Left lung (tissue), 10 donors: ENCODE data around the gene CLEC4G. TPM values are rescaled to one million over a fixed set of nuclear protein-coding genes. Genes with fewer than 3 reads are reported as not detected.

ENCODE experiments used
- ATAC-seq: fragments of 200-7000 bp; cut with Tn5 transposase; one replicate; pipeline ENCODE4 v1.9.1; 2020; ENCODE audit warnings: moderate library complexity
- DNase-seq, 4 donors: peaks; one replicate each; pipeline ENCODE4 v3.0.0-alpha.2; 2013 to 2020
- H3K27ac ChIP-seq, 2 donors: fragments of 200-600 bp; sonication (generic) in 1 of 2; one replicate each; pipeline versions ENCODE4 v1.5.0 to v1.8.0; 2020 to 2021
- H3K27me3 ChIP-seq, 2 donors: fragments of 200-600 bp; sonication (generic) in 1 of 2; one replicate each; pipeline versions ENCODE4 v1.5.0 to v1.8.0; 2020 to 2021
- H3K36me3 ChIP-seq, 2 donors: fragments of 200-600 bp; sonication (generic) in 1 of 2; one replicate each; pipeline versions ENCODE4 v1.5.0 to v1.8.0; 2020 to 2021
- H3K4me1 ChIP-seq, 2 donors: fragments of 200-600 bp; one replicate each; pipeline ENCODE4 v1.8.0; 2021
- H3K4me3 ChIP-seq, 2 donors: fragments of 200-600 bp; sonication (generic) in 1 of 2; one replicate each; pipeline versions ENCODE4 v1.5.0 to v1.8.0; 2020 to 2021; ENCODE audit warnings: mild to moderate bottlenecking in 1 of 2
- H3K9me3 ChIP-seq, 2 donors: fragments of 200-600 bp; sonication (generic) in 1 of 2; one replicate each; pipeline versions ENCODE4 v1.5.0 to v1.8.0; 2020 to 2021
- intact Hi-C, 2 donors: fragments of 100-400 bp; cut with DNase I; formaldehyde crosslinking; loops; one replicate each; pipeline versions ENCODE4 v1.11.2 to v1.14.2; 2022
- polyA plus RNA-seq, 6 donors: library from polyadenylated mRNA; unstranded; fragments of 120-200 nt; gene quantifications; one replicate each; pipeline ENCODE4 v1.2.1, GENCODE V29; 2013; ENCODE audit not compliant: insufficient read length in 6 of 6
- total RNA-seq, 2 donors: library from RNA; stranded (reverse); fragmentation: NEBNext Ultra II Directional; extraction: Animal tissue kit (Norgen Biotek cat#: 25700); gene quantifications; one replicate each; pipeline ENCODE4 v1.2.1, GENCODE V29; 2021
- TF ChIP-seq, protein P1 (sequence below), 2 donors: fragments of 200-600 bp; sonication (generic) in 1 of 2; IDR thresholded peaks; one replicate each; pipeline versions ENCODE4 v1.5.0 to v1.8.0; 2021; ENCODE audit warnings: antibody characterized with exemption in 2 of 2
- donor health status: DM: no; HTN: yes; CAD: no.
- donor health status: DM: no; HTN: no; CAD: no.

The CLEC4G gene
- total and polyA plus RNA-seq, 8 donors, result 0.20 to 2.2 (median 0.33) TPM; not detected in 2

DNA sequence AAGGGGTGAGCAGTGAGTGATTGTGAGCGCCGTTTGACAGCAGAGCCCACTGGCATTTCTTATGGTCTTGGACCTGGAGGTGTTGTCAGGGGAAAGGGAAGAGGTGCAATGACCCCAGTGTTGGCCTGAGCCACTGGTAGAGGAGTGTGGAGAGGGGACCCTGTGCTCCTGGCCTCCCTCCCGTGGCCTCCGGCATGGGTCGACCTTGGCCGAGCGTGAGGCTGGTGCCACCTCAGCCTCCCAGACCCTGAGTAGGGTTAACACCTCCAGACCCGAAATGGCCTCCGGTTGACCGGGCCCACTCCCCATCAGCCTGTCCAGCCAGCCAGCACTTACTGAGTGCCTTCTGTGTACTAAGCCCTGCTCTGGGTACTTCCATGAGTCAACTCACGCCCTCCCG is 44.7 kb downstream of the CLEC4G start:
- Histone ChIP-seq H3K36me3 (peaks cover 0 to 31% of the 10 kb centered on the region in 2 donors), H3K4me3 (no peak overlapping the region), H3K4me1 (peaks cover 0 to 8% of the 10 kb centered on the region in 2 donors), H3K9me3 (no peaks in the 10 kb centered on the region), H3K27ac (no peak overlapping the region), H3K27me3 (peaks cover 0 to 20% of the 10 kb centered on the region in 2 donors)
- intact Hi-C loops, result loop anchor here in 1 of 2 donors (10.0 kb wide), 1 partner anchor 108 kb away; no protein-coding TSS in a partner anchor
- DNase-seq (peak in 1 of 4 donors; percentile 66), ATAC-seq (no peak)
- TF ChIP-seq, protein P1, sequence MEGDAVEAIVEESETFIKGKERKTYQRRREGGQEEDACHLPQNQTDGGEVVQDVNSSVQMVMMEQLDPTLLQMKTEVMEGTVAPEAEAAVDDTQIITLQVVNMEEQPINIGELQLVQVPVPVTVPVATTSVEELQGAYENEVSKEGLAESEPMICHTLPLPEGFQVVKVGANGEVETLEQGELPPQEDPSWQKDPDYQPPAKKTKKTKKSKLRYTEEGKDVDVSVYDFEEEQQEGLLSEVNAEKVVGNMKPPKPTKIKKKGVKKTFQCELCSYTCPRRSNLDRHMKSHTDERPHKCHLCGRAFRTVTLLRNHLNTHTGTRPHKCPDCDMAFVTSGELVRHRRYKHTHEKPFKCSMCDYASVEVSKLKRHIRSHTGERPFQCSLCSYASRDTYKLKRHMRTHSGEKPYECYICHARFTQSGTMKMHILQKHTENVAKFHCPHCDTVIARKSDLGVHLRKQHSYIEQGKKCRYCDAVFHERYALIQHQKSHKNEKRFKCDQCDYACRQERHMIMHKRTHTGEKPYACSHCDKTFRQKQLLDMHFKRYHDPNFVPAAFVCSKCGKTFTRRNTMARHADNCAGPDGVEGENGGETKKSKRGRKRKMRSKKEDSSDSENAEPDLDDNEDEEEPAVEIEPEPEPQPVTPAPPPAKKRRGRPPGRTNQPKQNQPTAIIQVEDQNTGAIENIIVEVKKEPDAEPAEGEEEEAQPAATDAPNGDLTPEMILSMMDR (IDR thresholded peaks at IDR 0.05), result no peak

DNA sequence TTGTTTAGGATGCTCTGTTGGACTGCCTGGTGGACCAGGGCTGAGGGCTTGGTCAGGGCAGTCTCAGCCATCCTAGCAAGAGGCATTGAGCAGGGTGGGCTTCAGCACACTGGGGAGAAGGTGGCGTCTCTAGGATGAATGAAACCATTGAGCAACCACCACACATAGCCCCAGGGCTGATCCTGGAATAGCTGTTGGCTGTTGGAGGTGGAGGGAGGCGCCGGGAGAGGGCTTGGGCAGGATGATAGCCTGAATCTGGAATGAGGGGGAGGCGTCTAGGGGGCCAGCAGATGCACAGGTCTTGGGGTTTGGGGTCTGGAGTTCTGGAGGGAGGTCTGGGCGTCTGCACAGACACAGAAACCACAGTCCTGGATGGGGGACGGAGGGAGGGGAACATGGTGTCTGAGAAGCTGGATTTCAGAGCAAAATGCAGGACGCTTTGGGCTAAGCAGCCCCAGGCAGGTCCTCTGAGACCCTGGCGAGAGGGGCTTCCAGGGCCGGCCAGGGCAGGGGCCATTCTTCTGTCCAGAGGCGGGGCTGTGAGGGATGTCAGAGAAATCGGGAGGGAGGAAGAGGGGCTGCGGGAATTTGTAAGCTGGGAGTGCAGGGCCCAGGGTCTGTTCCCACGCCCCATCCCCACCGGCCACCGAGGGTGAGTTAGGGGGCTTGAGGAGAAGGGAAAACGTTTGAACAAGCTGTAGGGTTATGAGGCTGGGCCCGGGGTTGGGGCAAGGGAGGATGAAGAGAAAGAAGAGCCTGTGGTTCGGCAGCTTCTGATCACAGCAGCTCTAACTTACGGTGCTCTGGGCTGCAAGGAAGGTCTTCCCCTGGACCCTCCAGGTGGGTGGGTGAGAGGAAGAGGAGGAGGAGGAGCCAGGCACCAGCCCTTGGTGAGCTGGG is 46.1 kb downstream of the CLEC4G start:
- TF ChIP-seq, protein P1 (IDR thresholded peaks at IDR 0.05), result no peak
- H3K27ac ChIP-seq, result no peak overlapping the region
- H3K4me3 ChIP-seq, result no peak overlapping the region
- peaks cover 0 to 34% of the 10 kb centered on the region in 2 donors for H3K36me3 ChIP-seq
- H3K9me3 ChIP-seq, result no peaks in the 10 kb centered on the region
- peaks cover 0 to 19% of the 10 kb centered on the region in 2 donors for H3K4me1 ChIP-seq
- ATAC-seq (no peak), DNase-seq (no peak)
- H3K27me3 ChIP-seq, result peaks cover 0 to 18% of the 10 kb centered on the region in 2 donors
- intact Hi-C loops, result loop anchor here in 1 of 2 donors (10.0 kb wide), 1 partner anchor 109 kb away; no protein-coding TSS in a partner anchor

DNA sequence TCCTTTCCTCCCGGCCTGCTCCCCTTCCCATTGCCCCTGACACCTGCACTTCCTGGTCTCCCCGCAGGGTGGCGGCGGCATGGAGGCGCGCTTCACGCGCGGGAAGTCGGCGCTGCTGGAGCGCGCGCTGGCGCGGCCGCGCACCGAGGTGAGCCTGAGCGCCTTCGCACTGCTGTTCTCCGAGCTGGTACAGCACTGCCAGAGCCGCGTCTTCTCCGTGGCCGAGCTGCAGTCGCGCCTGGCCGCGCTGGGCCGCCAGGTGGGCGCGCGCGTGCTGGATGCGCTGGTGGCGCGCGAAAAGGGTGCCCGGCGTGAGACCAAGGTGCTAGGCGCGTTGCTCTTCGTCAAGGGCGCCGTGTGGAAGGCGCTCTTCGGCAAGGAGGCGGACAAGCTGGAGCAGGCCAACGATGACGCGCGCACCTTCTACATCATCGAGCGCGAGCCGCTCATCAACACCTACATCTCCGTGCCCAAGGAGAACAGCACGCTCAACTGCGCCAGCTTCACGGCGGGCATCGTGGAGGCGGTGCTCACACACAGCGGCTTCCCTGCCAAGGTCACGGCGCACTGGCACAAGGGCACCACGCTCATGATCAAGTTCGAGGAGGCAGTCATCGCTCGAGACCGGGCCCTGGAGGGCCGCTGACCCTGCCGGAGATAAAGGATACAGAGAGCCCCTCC is 49.6 kb downstream of the CLEC4G start:
- DNase-seq (peak in 1 of 4 donors; percentile 84), ATAC-seq (no peak)
- intact Hi-C loops, result loop anchor here in 1 of 2 donors (10.0 kb wide), 1 partner anchor 112 kb away; no protein-coding TSS in a partner anchor
- Histone ChIP-seq H3K9me3 (no peaks in the 10 kb centered on the region), H3K36me3 (peaks cover 0 to 44% of the 10 kb centered on the region in 2 donors), H3K4me1 (peaks cover 0 to 30% of the 10 kb centered on the region in 2 donors), H3K27me3 (peaks cover 0 to 20% of the 10 kb centered on the region in 2 donors), H3K27ac (peak overlapping the region in 1 of 2 donors; percentile 98), H3K4me3 (peak overlapping the region; percentile 85 to 96)
- TF ChIP-seq, protein P1 (IDR thresholded peaks at IDR 0.05), result no peak

DNA sequence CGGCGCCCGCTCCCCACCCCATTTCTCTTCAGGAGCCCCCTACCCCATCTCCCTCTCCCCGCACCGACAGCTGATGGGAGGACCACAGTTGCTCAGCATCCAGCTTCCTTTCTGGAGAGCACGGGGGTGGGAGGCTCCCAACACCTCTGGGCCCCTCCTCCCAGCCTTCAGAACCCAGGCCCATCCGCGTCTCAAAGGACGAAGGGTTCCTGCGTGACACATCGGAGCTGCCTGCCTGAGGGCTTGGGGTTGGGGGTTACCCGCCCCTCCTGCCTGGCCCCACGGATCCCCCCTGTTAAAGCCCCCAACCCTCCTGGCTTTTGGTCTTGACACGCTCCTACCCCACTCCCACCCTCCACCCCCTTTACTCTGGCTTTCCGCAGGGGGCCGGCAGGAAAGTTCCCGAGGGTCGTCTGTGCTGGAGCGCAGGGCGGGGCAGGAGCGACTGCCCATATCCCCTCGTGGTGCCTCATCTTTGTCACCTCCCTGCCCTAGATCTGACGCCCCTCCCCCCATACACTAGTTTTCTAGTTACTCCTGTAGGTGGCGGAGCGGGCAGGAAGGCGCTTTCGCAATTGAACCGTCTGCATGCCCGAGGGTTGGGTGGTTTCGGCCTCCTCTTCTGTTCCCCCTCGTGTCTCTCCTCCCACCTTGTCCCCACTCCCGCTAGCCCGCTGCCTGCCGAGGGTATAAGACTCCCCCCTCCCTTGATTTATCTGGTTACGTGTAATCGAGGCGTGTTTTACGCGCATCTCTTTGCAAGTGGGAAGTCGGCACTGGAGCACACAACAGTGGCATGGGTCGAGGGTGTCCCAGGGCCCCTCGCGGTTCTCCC is 50.4 kb downstream of the CLEC4G start:
- Histone ChIP-seq H3K9me3 (no peaks in the 10 kb centered on the region), H3K4me3 (peak overlapping the region; percentile 85 to 96), H3K4me1 (peaks cover 0 to 30% of the 10 kb centered on the region in 2 donors), H3K27me3 (peaks cover 0 to 28% of the 10 kb centered on the region in 2 donors), H3K27ac (peak overlapping the region; percentile 65 to 98), H3K36me3 (peaks cover 0 to 44% of the 10 kb centered on the region in 2 donors)
- DNase-seq, result peak; percentile 68 to 93 (median 88)
- ATAC-seq, result peak; percentile 78
- TF ChIP-seq, protein P1 (IDR thresholded peaks at IDR 0.05), result peak; percentile 13 to 44
- intact Hi-C loops, result loop anchor here in 1 of 2 donors (10.0 kb wide), 1 partner anchor 113 kb away; no protein-coding TSS in a partner anchor
